HUDEP-2 (cell line): Measurements from ENCODE around the gene PLEKHA1.

Experiments used
- DNase-seq, 76 experiments: peaks; one replicate each; lab custom pipeline; 2025; ENCODE audit not compliant: unreplicated experiment in 76 of 76; lab: John Stamatoyannopoulos, UW

PLEKHA1 gene

GRCh38 chr10:122346326-122346950 lies 28.1 kb upstream of the PLEKHA1 start:
- DNase-seq: no peak

- DNase-seq: peak in 1 of 76 experiments; percentile 7
Measured at GRCh38 chr10:122347170-122347841, 27.2 kb upstream of the PLEKHA1 start.

DNA sequence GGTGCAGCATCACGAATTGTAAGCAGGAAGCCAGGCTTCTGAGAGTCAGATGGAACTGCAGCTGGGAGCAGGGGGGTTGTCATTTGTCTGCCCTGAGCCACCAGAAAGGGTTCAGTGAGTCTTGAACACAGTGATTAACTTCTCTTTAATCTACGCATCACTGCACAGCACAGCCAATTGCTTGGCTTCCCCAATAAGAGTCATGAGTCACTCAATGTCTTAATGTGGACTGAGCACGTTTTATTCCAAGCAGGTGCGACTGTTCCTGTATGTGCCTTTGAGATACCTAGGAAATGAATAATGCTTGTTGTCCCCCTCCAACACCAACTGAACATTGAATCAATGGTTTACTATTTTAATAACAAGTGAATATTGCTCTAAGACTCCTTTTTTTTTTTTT lies 26.0 kb upstream of the PLEKHA1 start:
- DNase-seq: no peak

DNA sequence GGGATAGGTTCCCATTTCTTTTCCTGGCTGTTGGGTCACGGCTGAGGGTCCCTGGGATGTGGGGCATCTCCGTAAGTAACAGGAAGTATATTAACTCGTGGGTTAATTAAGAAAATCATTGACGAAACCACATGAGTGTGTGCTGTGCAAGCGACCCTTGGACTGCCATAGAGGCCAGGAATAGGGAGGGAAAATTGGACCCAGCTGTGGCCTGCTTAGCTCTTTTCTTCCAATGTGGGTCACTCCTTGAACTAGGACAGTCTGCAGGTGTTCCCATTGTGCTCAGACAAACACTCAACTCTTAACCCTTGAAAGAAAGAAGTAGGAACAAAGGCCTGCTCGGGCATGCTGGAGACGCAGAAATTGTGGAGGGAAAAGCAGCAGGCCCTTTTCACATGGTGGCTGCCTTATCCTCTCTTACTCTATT lies 25.6 kb upstream of the PLEKHA1 start:
- no peak for DNase-seq

- no peak for DNase-seq
Measured at GRCh38 chr10:122349758-122350369, 24.6 kb upstream of the PLEKHA1 start.

DNA sequence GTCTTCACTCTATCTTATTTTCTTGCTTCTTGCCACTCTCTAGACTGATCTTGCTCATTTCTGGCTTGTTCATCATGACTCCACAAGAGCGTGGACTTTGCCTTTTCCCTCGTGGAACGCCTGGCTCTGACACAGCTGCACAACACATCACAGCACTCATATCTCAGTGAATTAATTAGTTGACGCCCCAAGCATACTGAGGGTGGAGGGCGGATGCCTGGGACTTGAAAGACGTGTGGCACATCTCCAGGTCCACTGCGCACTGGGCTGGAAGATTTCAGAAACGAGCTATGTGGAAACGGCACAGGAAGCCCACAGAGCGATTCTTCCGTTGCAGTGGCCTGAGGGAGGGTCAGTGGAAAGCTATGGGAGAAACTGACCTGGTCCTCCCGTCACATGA lies 23.6 kb upstream of the PLEKHA1 start:
- no peak for DNase-seq

DNA sequence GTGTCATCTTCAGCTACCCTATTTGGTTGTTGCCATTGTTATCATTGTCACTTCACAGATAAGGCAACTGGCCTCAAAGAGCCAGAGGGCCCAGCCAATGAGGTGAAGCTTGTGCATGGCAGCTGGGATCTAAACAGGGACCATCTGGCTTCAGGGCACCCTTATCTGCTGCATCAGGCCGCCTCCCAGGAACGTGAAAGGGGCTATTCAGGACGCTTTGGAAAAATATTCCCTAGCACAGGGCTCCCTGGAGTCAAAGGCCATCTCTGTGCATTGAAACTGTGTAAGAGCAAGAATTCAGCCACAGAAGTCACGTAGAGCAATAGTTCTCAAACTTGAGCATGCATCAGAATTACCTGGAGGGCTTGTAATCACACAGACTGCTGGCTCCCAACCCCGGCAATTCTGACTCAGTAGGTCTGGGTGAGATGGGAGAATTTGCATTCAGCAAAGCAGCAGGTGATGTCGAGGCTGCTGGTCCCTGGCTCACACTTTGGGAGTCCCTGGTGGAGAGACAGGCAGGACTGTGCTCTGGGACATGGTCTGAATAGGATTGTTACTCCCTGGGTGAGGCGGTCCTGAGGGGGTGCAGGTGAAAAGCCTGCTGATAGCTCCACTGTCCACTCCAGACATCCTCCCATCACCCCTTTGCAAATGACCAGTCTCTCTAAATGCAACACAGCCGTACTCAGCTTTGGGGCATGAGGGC lies 21.5 kb upstream of the PLEKHA1 start:
- DNase-seq: no peak

- no peak for DNase-seq
Measured at GRCh38 chr10:122354383-122354782, 20.1 kb upstream of the PLEKHA1 start.

DNA sequence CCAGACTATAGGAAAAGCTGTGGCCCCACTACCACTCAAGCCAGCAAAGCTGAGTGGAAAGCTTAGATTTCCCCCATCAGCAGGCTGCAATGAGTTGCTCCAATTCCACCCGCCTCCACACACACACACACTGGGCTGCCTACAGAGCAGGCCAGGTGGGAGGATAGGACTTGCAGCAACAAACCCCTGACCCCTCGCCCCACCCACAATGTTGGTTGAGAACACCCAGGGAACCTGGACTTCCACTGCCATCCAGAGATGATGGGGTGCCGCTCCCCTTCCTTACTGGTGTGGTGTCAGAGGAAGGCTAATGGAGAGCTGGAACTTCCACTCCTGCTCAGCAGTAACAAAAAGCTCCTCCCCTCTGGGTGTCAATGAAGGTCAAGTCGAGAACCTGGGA lies 16.8 kb upstream of the PLEKHA1 start:
- no peak for DNase-seq

DNA sequence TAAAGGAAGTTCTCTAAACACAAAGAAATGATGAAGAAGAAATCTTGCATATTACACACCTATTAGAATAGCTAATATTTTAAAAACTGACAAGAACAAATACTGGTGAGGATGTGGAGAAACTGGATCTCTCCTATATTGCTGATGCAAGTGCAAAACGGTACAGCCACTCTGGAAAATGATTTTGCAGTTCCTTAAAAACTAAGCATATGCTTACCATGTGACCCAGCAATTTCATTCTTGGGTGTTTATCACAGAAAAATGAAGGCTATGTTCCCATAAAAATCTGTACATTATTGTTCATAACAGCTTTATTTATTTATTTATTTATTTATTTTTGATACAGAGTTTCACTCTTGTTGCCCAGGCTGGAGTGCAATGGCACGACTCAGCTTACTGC lies 14.9 kb upstream of the PLEKHA1 start:
- DNase-seq: no peak

DNA sequence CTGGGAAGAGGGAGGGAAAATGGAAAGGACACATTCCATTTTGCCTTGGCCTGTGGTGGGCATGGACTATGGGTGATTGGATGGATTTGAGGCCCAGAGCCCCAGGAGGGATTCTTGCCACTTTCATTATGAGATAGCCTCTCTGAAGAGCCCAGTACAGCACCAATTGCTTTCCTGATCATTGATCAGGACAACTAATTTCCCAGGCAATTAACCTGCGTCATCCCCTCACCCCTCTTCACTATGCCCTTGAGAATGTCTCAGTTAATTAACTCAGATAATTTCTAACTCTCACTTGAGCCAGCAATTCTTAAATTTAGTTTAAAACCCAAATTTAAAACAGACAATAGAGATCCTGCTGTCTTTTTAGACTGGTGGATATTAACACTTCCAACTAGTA lies 13.5 kb upstream of the PLEKHA1 start:
- DNase-seq: no peak

DNA sequence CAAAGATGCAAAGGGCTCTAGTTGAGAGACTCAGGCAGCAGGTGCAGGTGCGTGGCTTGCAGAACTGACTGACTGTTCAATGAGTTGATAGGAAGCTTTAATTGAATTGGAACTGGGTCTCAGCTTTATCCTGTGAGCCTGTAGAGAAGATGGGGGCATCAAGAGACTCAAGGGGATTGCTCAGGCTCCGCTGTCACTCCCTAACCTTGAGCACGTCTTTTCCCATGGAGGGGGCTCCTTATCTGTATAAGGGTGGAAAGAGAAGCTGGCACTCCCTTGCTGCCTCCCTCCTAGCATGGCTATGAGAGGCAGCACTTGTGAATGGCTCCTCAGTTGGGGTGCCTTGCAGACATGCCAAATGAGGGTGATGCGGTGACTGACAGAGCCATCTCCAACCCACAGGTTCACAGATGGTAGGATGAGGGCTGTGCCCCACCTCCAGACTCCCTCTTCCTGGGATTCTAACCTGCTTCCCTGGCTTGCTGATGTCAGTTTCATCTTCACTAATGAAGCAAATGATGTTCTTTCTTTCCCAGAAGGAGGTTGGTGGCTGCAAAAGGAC lies 12.4 kb upstream of the PLEKHA1 start:
- no peak for DNase-seq

- DNase-seq: no peak
Measured at GRCh38 chr10:122362621-122363020, 11.9 kb upstream of the PLEKHA1 start.

- DNase-seq: no peak
Measured at GRCh38 chr10:122363311-122363710, 11.2 kb upstream of the PLEKHA1 start.

DNA sequence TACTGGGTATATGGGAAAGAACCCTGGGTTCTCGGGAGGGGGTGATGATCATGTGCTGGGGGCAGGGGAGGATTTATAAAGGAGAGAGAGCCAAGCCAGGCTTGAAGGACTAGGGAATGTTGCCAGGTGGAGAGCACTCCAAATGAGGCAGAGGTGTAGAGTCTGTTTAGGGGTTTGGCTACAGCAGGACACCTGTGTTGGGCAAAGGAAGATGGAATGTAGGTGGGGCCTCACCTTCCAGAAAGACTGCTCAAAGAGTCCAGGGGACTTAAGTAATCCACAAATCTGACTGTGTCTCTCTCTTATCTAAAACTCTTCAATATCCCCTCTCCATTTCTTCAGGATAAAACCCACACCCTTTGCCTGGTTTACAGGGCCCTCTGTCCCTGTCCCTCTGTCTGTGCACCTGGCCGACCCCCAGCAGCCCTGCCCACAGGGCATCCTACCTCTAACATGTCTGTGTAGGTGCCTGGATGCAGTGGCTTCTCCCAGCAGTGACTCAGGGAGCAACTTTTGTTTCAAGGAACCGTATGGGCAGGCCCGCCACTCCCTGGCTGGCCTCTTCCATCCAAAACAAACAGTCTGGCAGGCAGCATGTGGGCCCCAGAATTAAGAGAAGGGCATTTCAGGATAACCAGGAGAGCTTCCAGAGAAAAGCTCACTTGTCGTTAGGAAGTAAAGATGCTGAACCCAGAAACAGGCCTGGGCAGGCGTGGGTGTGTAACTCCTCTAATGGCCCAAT lies 10.6 kb upstream of the PLEKHA1 start:
- no peak for DNase-seq

DNA sequence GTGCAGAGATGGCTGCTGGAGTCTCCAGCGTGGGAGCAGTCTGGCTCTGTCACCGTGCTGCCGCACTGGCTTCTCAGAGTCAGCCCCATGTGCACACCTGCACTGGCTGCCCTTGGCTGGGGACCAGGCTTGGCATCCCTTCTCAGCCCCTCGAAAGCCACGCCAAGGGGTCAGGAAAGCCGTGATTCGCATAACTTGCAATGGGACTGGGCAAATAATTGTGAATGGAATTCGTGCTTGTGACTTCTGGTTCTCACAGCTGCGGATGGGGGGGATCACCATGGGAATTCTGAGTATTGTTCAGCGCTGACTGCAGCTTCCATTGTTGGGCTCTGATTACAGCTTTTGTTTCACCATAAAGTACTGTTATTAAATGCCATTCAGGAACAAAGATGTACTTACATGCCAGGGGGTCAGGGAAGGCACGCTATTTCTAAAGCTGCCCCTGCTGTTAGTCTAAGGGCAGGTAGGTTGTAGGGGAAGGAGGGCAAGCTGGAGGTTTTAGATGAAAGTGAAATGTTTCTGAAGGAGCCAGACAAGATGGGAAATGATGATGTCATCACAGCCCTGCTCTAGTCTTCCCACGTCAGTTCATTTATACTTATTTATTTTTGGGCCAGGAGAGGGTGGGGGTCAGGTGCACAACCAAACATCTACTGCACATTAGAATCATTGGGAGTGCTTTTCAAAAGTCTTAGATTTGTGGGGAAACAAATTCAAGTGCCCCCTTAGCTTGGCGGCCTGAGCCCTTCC lies 5.8 kb upstream of the PLEKHA1 start:
- no peak for DNase-seq

DNA sequence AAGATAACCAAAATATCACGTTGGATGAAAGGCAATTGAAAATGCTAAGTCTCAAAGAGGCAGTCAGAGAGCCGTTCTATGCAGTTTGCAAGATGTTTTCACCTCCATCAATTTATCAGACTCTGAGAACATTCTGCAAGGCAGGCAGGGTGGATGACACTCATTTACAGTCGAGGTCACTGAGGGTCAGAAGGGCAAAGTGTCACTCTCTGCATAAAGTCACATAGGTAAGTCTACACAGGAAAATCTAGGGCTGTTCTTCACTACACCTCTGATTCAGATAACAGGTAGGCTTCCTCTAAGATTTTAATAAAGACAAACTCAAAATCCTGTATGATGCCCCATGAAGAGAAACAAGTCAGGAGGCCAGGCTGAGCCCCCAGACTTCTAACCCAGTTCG lies 1.4 kb upstream of the PLEKHA1 start:
- DNase-seq: no peak

DNA sequence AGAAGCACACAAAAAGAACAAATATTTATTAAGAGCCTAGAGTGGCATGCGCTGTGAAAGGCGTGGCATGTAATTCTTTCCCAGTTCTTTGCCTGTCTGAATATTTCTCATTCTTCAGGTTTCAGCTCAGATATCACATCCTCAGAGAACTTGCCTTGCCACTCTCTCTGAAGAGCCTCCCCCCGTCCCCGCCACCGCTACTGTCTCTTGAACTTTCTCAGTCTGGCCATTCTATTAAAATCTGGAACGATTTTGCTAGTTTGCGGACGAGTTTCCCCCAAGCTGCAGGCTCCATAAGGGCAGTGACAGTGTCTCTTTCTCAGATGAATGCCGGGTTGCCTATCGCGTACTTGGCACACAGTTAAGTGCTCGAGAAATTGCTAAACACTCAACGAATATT lies 787 bp upstream of the PLEKHA1 start:
- no peak for DNase-seq

- peak in 3 of 76 experiments; percentile 2 to 7 (median 6) for DNase-seq
Measured at GRCh38 chr10:122374859-122375678, 561 bp downstream of the PLEKHA1 start.
